HEK293 (cell line): ENCODE results near the gene SUFU.

Experiments used
- CTCF ChIA-PET: fragments of 350-600 bp; formaldehyde crosslinking; extraction: SDS; loops from one replicate; lab custom pipeline; 2021; ENCODE audit warnings: antibody characterized with exemption; lab: Yijun Ruan, JAX
- POLR2A ChIA-PET: fragments of 300-600 bp; formaldehyde crosslinking; extraction: SDS; loops from one replicate; lab custom pipeline; 2020; ENCODE audit warnings: antibody characterized with exemption, inconsistent platforms; lab: Yijun Ruan, JAX
- H3K27ac ChIP-seq: fragments of 200-500 bp; sonication (Bioruptor generic); 2 replicates; pipeline ENCODE4 v1.5.1; 2014; ENCODE audit warnings: low read depth, low read length, control low read depth, inconsistent platforms; ENCODE audit errors: extremely low read depth
- H3K36me3 ChIP-seq, 2 experiments: fragments of 200-500 bp in 1 of 2; sonication (Bioruptor generic) in 1 of 2; 1 replicate in 1 of 2; 2 replicates in 1 of 2; pipeline ENCODE4 v1.5.1; 2014 to 2017; ENCODE audit warnings: inconsistent platforms in 2 of 2, low read length in 2 of 2; ENCODE audit not compliant: control insufficient read depth in 2 of 2, insufficient read depth in 1 of 2
- H3K4me1 ChIP-seq: fragments of 200-500 bp; sonication (Bioruptor generic); 2 replicates; pipeline ENCODE4 v1.5.1; 2014; ENCODE audit warnings: mild to moderate bottlenecking, low read length, inconsistent platforms; ENCODE audit not compliant: control insufficient read depth, insufficient read depth
- H3K4me3 ChIP-seq: 2 replicates; pipeline ENCODE4 v1.5.1; 2011; ENCODE audit warnings: low read depth, mild to moderate bottlenecking, control low read depth, low read length, moderate library complexity
- H3K9me3 ChIP-seq: fragments of 200-500 bp; sonication (Bioruptor generic); 2 replicates; pipeline ENCODE4 v1.5.1; 2014; ENCODE audit warnings: low read depth, low read length, inconsistent platforms; ENCODE audit not compliant: control insufficient read depth, insufficient read depth
- IKZF3 ChIP-seq: fragments of 450-650 bp; IDR thresholded peaks from 2 replicates; pipeline ENCODE4 v1.5.0; 2018; ENCODE audit warnings: missing biosample characterization, mild to moderate bottlenecking, missing genetic modification characterization, moderate library complexity
- KLF7 ChIP-seq: fragments of 450-650 bp; formaldehyde crosslinking; IDR thresholded peaks from 2 replicates; pipeline ENCODE4 v1.5.1; 2016; ENCODE audit warnings: missing biosample characterization, missing genetic modification characterization, borderline replicate concordance
- PRDM1 ChIP-seq: fragments of 450-650 bp; formaldehyde crosslinking; IDR thresholded peaks from 2 replicates; pipeline ENCODE4; 2016; ENCODE audit warnings: missing biosample characterization, missing genetic modification characterization
- ZBTB8A ChIP-seq: fragments of 450-650 bp; formaldehyde crosslinking; IDR thresholded peaks from 2 replicates; pipeline ENCODE4 v1.5.1; 2016; ENCODE audit warnings: missing biosample characterization, missing genetic modification characterization
- ZFHX2 ChIP-seq: fragments of 450-650 bp; formaldehyde crosslinking; conservative IDR thresholded peaks from 2 replicates; pipeline ENCODE4 v1.5.1; 2016; ENCODE audit warnings: missing biosample characterization, missing genetic modification characterization
- ZIC2 ChIP-seq: fragments of 450-650 bp; formaldehyde crosslinking; IDR thresholded peaks from 2 replicates; pipeline ENCODE4 v1.5.1; 2016; ENCODE audit warnings: missing biosample characterization, missing genetic modification characterization
- ZNF10 ChIP-seq: fragments of 450-650 bp; formaldehyde crosslinking; IDR thresholded peaks from 2 replicates; pipeline ENCODE4 v1.5.1; 2017; ENCODE audit warnings: missing biosample characterization, missing genetic modification characterization
- ZNF223 ChIP-seq: fragments of 450-650 bp; formaldehyde crosslinking; IDR thresholded peaks from 2 replicates; pipeline ENCODE4 v1.5.1; 2016; ENCODE audit warnings: missing biosample characterization, missing genetic modification characterization
- ZNF266 ChIP-seq: fragments of 450-650 bp; formaldehyde crosslinking; IDR thresholded peaks from 2 replicates; pipeline ENCODE4 v1.5.1; 2016; ENCODE audit warnings: missing biosample characterization, missing genetic modification characterization, low read depth
- ZNF571 ChIP-seq: fragments of 450-650 bp; formaldehyde crosslinking; IDR thresholded peaks from 2 replicates; pipeline ENCODE4 v1.5.0; 2017; ENCODE audit warnings: missing biosample characterization, missing genetic modification characterization
- ZNF76 ChIP-seq: fragments of 450-650 bp; formaldehyde crosslinking; IDR thresholded peaks from 2 replicates; pipeline ENCODE4; 2016; ENCODE audit warnings: low read depth, missing biosample characterization, missing genetic modification characterization, borderline replicate concordance
- ZNF830 ChIP-seq: fragments of 450-650 bp; IDR thresholded peaks from 2 replicates; pipeline ENCODE4 v1.5.0; 2018; ENCODE audit warnings: missing biosample characterization, missing genetic modification characterization, low read depth, mild to moderate bottlenecking, moderate library complexity
- ZSCAN23 ChIP-seq: fragments of 450-650 bp; formaldehyde crosslinking; IDR thresholded peaks from 2 replicates; pipeline ENCODE4 v1.5.1; 2016; ENCODE audit warnings: missing biosample characterization, missing genetic modification characterization
- TF ChIP-seq, protein P1 (sequence below): fragments of 450-650 bp; IDR thresholded peaks from 2 replicates; pipeline ENCODE4 v1.5.1; 2018; ENCODE audit warnings: missing biosample characterization, mild to moderate bottlenecking, missing genetic modification characterization
- TF ChIP-seq, protein P2 (sequence below): fragments of 450-650 bp; formaldehyde crosslinking; IDR thresholded peaks from 2 replicates; pipeline ENCODE4 v1.5.1; 2017; ENCODE audit warnings: missing biosample characterization, missing genetic modification characterization
- TF ChIP-seq, protein P3 (sequence below): fragments of 450-650 bp; formaldehyde crosslinking; IDR thresholded peaks from 2 replicates; pipeline ENCODE4 v1.5.1; 2016; ENCODE audit warnings: missing biosample characterization, missing genetic modification characterization
- TF ChIP-seq, protein P4 (sequence below): fragments of 450-650 bp; formaldehyde crosslinking; IDR thresholded peaks from 2 replicates; pipeline ENCODE4 v1.5.1; 2016; ENCODE audit warnings: missing biosample characterization, missing genetic modification characterization
- TF ChIP-seq, protein P5 (sequence below): fragments of 450-650 bp; formaldehyde crosslinking; IDR thresholded peaks from 2 replicates; pipeline ENCODE4 v1.5.1; 2016; ENCODE audit warnings: missing biosample characterization, missing genetic modification characterization, low read depth
- TF ChIP-seq, protein P6 (sequence below): fragments of 450-650 bp; formaldehyde crosslinking; IDR thresholded peaks from 2 replicates; pipeline ENCODE4 v1.5.1; 2017; ENCODE audit warnings: missing biosample characterization, missing genetic modification characterization
- TF ChIP-seq, protein P7 (sequence below): fragments of 450-650 bp; formaldehyde crosslinking; IDR thresholded peaks from 2 replicates; pipeline ENCODE4 v1.5.1; 2016; ENCODE audit warnings: missing biosample characterization, missing genetic modification characterization

The SUFU gene

DNA sequence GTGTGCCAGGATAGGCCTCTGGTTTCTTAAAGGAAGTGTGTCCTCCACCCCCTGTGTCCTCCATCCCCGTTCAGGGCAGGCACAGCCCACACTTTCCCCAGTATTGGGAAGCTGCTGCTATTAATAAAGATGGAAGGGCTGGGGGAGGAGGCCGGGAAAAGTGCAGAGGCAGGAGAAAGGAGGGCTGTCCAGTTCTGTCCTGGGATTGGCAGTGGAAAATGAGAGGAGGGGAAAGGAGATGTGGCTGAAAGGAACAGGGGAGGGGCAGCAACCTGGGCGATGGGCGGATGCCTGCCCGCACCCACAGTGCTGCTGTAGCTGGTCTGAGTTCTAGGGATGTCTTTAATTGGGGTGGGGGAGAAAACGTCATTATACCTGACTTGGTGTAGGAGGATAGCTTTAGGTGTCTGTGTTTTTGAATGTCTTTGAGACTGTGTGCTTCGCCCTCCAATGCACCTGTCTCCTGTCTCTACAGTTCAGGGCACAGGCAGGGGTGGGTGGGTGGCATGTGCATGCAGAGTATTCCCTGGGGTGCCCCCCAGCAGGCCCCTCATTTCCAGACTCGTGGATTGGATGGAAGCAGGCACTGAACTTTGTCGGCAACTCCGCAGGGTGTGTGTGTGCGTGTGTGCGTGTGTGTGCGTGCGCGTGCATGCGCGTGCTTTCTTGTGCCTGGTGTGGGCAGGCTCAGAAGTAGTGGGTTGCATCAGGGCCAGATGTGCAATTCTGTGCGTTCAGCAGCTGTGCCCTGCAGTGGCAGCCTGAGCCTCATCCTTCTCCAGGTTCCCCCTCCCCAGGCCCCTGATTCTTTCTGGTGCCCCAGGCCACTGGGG lies 143.1 kb downstream of the SUFU start (continued):
- TF ChIP-seq, protein P1, sequence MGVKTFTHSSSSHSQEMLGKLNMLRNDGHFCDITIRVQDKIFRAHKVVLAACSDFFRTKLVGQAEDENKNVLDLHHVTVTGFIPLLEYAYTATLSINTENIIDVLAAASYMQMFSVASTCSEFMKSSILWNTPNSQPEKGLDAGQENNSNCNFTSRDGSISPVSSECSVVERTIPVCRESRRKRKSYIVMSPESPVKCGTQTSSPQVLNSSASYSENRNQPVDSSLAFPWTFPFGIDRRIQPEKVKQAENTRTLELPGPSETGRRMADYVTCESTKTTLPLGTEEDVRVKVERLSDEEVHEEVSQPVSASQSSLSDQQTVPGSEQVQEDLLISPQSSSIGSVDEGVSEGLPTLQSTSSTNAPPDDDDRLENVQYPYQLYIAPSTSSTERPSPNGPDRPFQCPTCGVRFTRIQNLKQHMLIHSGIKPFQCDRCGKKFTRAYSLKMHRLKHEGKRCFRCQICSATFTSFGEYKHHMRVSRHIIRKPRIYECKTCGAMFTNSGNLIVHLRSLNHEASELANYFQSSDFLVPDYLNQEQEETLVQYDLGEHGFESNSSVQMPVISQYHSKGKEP (tag by site-specific recombination): peak; percentile 81
- TF ChIP-seq, protein P2, sequence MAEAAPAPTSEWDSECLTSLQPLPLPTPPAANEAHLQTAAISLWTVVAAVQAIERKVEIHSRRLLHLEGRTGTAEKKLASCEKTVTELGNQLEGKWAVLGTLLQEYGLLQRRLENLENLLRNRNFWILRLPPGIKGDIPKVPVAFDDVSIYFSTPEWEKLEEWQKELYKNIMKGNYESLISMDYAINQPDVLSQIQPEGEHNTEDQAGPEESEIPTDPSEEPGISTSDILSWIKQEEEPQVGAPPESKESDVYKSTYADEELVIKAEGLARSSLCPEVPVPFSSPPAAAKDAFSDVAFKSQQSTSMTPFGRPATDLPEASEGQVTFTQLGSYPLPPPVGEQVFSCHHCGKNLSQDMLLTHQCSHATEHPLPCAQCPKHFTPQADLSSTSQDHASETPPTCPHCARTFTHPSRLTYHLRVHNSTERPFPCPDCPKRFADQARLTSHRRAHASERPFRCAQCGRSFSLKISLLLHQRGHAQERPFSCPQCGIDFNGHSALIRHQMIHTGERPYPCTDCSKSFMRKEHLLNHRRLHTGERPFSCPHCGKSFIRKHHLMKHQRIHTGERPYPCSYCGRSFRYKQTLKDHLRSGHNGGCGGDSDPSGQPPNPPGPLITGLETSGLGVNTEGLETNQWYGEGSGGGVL (tag by site-specific recombination): peak; percentile 30; the same call in 1 of the 2 replicates
- TF ChIP-seq ZBTB8A (tag by site-specific recombination) (peak; percentile 32; the same call in 1 of the 2 replicates), ZFHX2 (peak; percentile 83), ZNF76 (tag by site-specific recombination) (0 out of 2 replicates have a peak, but pooled peaks have one; percentile 54), ZNF266 (no peak), ZIC2 (peak; percentile 62; the same call in 1 of the 2 replicates), PRDM1 (tag by site-specific recombination) (peak; percentile 95)
- TF ChIP-seq, protein P3, sequence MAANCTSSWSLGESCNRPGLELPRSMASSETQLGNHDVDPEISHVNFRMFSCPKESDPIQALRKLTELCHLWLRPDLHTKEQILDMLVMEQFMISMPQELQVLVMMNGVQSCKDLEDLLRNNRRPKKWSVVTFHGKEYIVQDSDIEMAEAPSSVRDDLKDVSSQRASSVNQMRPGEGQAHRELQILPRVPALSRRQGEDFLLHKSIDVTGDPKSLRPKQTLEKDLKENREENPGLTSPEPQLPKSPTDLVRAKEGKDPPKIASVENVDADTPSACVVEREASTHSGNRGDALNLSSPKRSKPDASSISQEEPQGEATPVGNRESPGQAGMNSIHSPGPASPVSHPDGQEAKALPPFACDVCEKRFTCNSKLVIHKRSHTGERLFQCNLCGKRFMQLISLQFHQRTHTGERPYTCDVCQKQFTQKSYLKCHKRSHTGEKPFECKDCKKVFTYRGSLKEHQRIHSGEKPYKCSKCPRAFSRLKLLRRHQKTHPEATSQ: no peak
- TF ChIP-seq, protein P4, sequence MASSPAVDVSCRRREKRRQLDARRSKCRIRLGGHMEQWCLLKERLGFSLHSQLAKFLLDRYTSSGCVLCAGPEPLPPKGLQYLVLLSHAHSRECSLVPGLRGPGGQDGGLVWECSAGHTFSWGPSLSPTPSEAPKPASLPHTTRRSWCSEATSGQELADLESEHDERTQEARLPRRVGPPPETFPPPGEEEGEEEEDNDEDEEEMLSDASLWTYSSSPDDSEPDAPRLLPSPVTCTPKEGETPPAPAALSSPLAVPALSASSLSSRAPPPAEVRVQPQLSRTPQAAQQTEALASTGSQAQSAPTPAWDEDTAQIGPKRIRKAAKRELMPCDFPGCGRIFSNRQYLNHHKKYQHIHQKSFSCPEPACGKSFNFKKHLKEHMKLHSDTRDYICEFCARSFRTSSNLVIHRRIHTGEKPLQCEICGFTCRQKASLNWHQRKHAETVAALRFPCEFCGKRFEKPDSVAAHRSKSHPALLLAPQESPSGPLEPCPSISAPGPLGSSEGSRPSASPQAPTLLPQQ (tag by site-specific recombination): 0 out of 2 replicates have a peak, but pooled peaks have one; percentile 4
- TF ChIP-seq, protein P5, sequence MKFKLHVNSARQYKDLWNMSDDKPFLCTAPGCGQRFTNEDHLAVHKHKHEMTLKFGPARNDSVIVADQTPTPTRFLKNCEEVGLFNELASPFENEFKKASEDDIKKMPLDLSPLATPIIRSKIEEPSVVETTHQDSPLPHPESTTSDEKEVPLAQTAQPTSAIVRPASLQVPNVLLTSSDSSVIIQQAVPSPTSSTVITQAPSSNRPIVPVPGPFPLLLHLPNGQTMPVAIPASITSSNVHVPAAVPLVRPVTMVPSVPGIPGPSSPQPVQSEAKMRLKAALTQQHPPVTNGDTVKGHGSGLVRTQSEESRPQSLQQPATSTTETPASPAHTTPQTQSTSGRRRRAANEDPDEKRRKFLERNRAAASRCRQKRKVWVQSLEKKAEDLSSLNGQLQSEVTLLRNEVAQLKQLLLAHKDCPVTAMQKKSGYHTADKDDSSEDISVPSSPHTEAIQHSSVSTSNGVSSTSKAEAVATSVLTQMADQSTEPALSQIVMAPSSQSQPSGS: no peak
- TF ChIP-seq, protein P6, sequence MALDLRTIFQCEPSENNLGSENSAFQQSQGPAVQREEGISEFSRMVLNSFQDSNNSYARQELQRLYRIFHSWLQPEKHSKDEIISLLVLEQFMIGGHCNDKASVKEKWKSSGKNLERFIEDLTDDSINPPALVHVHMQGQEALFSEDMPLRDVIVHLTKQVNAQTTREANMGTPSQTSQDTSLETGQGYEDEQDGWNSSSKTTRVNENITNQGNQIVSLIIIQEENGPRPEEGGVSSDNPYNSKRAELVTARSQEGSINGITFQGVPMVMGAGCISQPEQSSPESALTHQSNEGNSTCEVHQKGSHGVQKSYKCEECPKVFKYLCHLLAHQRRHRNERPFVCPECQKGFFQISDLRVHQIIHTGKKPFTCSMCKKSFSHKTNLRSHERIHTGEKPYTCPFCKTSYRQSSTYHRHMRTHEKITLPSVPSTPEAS: peak; percentile 83

DNA sequence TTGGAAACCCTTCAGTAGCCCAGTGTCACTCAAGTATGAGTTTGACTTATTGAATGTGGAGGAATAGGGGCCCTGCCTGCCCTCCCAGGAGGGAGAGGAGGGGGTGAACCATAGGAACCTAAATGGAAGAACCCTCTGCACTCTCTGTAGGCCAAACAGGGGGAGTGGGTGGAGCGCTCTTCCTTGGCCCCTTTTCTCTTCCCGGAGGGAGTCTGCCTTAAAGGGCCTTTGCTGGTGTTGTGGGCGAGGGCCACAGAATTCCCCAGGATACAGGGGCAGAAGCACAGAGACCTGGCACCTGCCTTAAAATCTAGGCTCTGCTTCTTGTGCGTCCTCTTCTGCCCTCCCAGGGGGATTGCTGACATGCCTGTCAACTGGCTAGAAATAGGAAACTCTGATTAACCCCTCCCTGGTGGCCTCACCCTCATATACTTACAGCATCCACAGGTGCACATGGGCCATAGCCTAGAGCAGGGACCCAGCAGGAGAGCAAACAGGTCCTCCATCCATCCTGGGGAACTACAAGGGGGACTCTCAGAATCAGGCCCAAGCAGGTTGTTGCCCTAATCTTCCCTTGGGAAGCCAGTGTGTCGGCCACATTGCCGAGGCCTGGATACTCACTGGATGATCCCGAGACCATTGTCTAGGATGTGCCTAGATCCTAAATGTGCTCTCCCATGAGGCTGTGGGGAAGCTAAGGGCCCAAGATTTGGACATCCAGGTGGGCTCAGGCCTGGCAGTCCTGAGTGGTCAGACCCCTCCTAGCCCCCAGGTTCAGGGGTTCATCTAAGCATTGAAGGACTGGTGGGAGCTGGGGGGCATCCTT lies 143.9 kb downstream of the SUFU start:
- POLR2A ChIA-PET: no interaction called here
- Histone ChIP-seq H3K27ac (peak overlapping the region; percentile 16; the same call in 1 of the 2 replicates), H3K9me3 (no peaks in the 10 kb centered on the region), H3K36me3 (peaks cover 3 to 34% of the 10 kb centered on the region in 2 experiments; a peak in 2 of 3 replicates), H3K4me1 (peaks cover 15% of the 10 kb centered on the region), H3K4me3 (no peak overlapping the region)
- CTCF ChIA-PET: interaction anchor here (0.6 kb wide), 1 partner anchor 60 kb away, joined by 3 read pairs; no protein-coding TSS in a partner anchor
- TF ChIP-seq KLF7 (tag by site-specific recombination) (no peak), ZNF571 (tag by site-specific recombination) (no peak), ZNF223 (no peak), ZNF10 (tag by site-specific recombination) (no peak), ZNF830 (tag by site-specific recombination) (no peak), IKZF3 (tag by site-specific recombination) (peak; percentile 51; the same call in 1 of the 2 replicates), ZSCAN23 (tag by site-specific recombination) (no peak)
- TF ChIP-seq, protein P7, sequence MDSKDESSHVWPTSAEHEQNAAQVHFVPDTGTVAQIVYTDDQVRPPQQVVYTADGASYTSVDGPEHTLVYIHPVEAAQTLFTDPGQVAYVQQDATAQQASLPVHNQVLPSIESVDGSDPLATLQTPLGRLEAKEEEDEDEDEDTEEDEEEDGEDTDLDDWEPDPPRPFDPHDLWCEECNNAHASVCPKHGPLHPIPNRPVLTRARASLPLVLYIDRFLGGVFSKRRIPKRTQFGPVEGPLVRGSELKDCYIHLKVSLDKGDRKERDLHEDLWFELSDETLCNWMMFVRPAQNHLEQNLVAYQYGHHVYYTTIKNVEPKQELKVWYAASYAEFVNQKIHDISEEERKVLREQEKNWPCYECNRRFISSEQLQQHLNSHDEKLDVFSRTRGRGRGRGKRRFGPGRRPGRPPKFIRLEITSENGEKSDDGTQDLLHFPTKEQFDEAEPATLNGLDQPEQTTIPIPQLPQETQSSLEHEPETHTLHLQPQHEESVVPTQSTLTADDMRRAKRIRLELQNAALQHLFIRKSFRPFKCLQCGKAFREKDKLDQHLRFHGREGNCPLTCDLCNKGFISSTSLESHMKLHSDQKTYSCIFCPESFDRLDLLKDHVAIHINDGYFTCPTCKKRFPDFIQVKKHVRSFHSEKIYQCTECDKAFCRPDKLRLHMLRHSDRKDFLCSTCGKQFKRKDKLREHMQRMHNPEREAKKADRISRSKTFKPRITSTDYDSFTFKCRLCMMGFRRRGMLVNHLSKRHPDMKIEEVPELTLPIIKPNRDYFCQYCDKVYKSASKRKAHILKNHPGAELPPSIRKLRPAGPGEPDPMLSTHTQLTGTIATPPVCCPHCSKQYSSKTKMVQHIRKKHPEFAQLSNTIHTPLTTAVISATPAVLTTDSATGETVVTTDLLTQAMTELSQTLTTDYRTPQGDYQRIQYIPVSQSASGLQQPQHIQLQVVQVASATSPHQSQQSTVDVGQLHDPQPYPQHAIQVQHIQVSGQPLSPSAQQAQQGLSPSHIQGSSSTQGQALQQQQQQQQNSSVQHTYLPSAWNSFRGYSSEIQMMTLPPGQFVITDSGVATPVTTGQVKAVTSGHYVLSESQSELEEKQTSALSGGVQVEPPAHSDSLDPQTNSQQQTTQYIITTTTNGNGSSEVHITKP (tag by site-specific recombination): 0 out of 2 replicates have a peak, but pooled peaks have one; percentile 24
